Nephron progenitor cell (in vitro differentiated cells): Measurements from ENCODE around the gene NXPH3.

ENCODE experiments used
- DNase-seq: peaks from one replicate; pipeline ENCODE4 v3.0.0; 2021
- H3K27ac Mint-ChIP-seq: 2 replicates; pipeline ENCODE4 v1.8.0; 2021; ENCODE audit warnings: mild to moderate bottlenecking, moderate library complexity, mixed read lengths
- H3K27me3 Mint-ChIP-seq: 2 replicates; pipeline ENCODE4 v1.8.0; 2021; ENCODE audit warnings: mild to moderate bottlenecking, low read depth, mixed read lengths; ENCODE audit not compliant: poor library complexity
- H3K36me3 Mint-ChIP-seq: 2 replicates; pipeline ENCODE4 v1.8.0; 2021; ENCODE audit warnings: low read depth, mixed read lengths
- H3K4me1 Mint-ChIP-seq: 2 replicates; pipeline ENCODE4 v1.8.0; 2021; ENCODE audit warnings: mixed read lengths
- H3K4me3 Mint-ChIP-seq: 2 replicates; pipeline ENCODE4 v1.8.0; 2021; ENCODE audit warnings: mild to moderate bottlenecking, moderate library complexity, mixed read lengths
- H3K9me3 Mint-ChIP-seq: 2 replicates; pipeline ENCODE4 v1.8.0; 2021; ENCODE audit warnings: mild to moderate bottlenecking, moderate library complexity, mixed read lengths
- TF ChIP-seq, protein P1 (sequence below): fragments of 200-600 bp; sonication (generic); IDR thresholded peaks from 2 replicates; pipeline ENCODE4 v1.5.0; 2021; ENCODE audit warnings: antibody characterized with exemption

NXPH3 gene

DNA sequence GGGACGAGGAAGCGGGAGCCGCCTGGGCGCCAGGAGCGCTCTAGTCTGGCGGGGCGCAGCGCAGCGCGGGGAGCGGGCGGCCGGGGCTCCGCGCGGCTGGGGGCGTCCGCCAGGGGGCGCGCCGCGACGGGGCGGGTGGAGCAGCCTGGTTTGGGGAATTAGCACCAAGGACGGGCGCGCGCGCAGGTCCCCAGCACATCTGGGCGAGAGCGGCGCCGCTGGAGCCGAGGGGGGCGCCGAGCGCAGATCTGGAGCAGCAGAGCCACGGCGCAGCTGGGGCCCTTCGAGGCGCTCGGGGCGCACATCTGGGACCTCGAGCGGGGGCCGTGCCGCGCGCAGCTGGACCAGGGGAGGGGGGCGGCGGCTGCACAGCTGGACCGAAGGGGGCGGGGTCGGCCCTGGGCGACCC lies at the start of gene NXPH3:
NXPH3 (plus strand) TSS at position 193 of the 409 bp plus-strand sequence. CDS start 349 bp downstream, outside the sequence.
- TF ChIP-seq, protein P1, sequence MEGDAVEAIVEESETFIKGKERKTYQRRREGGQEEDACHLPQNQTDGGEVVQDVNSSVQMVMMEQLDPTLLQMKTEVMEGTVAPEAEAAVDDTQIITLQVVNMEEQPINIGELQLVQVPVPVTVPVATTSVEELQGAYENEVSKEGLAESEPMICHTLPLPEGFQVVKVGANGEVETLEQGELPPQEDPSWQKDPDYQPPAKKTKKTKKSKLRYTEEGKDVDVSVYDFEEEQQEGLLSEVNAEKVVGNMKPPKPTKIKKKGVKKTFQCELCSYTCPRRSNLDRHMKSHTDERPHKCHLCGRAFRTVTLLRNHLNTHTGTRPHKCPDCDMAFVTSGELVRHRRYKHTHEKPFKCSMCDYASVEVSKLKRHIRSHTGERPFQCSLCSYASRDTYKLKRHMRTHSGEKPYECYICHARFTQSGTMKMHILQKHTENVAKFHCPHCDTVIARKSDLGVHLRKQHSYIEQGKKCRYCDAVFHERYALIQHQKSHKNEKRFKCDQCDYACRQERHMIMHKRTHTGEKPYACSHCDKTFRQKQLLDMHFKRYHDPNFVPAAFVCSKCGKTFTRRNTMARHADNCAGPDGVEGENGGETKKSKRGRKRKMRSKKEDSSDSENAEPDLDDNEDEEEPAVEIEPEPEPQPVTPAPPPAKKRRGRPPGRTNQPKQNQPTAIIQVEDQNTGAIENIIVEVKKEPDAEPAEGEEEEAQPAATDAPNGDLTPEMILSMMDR, result no peak
- DNase-seq, result peak; percentile 82
- Mint-ChIP-seq H3K27me3 (peaks cover 54% of the 10 kb centered on the region), H3K27ac (no peak within 1 kb of the TSS), H3K4me1 (peaks cover 21% of the 10 kb centered on the region), H3K9me3 (no peaks in the 10 kb centered on the region), H3K4me3 (peak within 1 kb of the TSS; percentile 85), H3K36me3 (no peaks in the 10 kb centered on the region)

DNA sequence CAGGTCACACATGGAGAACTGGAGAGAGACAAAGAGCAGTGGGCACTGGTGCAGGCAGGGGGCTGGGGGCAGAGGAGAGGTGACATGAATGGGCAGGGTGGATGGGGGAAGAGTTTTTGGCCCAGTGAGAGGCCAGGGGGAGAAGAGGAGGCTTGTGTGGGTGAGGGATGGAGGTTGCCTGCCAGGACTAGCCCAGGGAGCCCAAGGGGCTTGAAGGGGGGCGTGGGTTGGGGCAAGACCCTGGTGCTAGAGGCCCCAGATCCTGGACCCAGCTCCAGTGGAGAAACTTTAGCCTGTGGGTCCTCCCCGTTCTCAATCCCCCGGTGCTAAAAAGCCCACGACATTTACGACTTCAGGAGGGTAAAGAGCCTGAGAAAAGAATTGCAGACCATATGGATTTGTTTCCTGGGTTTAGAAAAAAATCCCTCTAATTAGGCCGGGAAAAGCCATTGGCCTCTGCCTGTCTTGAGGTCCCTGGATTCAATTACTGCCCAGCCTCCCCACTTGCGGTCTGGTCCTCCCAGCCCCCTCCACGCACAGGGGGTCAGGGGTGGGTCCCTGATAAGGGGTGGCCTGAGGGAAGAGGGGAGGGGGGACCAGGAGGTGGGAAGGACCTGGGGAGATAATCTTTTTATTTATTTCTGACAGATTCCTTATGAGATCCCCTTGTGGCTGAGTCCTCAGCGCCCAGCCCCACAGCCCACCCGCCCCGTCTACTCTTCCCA lies 47.6 kb upstream of the NXPH3 start:
- no peak for DNase-seq
- peaks cover 26% of the 10 kb centered on the region for H3K4me1 Mint-ChIP-seq
- no peak overlapping the region for H3K27ac Mint-ChIP-seq
- peaks cover 17% of the 10 kb centered on the region for H3K27me3 Mint-ChIP-seq
- H3K9me3 Mint-ChIP-seq, result no peaks in the 10 kb centered on the region
- H3K4me3 Mint-ChIP-seq, result no peak overlapping the region
- TF ChIP-seq, protein P1, result no peak
- no peaks in the 10 kb centered on the region for H3K36me3 Mint-ChIP-seq

DNA sequence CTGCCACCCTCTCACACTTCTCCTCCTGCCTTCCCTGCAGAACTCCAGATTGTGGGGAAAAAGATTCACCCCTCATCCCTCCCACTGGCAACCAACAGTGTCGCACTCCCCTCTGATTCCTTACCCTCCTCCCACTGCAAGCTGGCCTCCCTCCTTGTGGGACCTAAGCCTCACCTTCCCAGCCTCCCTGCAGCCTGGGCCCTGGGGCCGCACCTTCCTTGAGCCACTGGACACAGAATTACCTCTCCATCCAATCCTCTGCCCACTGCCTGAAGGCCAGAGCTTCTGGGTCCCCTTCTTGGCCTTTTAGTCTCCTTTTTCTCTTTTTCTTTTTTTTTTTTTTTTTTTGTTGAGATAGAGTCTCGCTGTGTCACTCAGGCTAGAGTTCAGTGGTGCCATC lies 46.7 kb upstream of the NXPH3 start:
- DNase-seq, result no peak
- H3K36me3 Mint-ChIP-seq, result no peaks in the 10 kb centered on the region
- H3K4me1 Mint-ChIP-seq, result peaks cover 26% of the 10 kb centered on the region
- H3K9me3 Mint-ChIP-seq, result no peaks in the 10 kb centered on the region
- peaks cover 17% of the 10 kb centered on the region for H3K27me3 Mint-ChIP-seq
- TF ChIP-seq, protein P1, result no peak
- H3K27ac Mint-ChIP-seq, result peak overlapping the region; percentile 81
- H3K4me3 Mint-ChIP-seq, result no peak overlapping the region

DNA sequence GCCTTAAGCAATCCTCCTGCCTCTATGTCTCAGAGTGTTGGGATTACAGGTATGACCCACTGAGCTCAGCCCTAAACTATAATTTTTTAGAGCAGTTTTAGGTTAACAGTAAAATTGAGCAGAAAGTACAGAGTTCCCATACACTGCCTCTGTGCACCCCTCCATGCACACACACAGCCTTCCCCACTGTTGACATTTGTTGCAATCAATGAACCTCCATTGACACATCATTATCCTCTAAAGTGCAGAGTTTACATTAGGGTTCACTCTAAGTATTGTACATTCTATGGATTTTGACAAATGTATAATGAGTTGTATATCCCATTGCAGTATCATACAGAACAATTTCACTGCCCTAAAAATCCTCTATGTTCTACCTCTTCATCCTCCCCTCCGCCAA lies 45.6 kb upstream of the NXPH3 start:
- no peaks in the 10 kb centered on the region for H3K36me3 Mint-ChIP-seq
- H3K4me3 Mint-ChIP-seq, result no peak overlapping the region
- H3K27ac Mint-ChIP-seq, result no peak overlapping the region
- H3K4me1 Mint-ChIP-seq, result peaks cover 26% of the 10 kb centered on the region
- no peak for DNase-seq
- H3K9me3 Mint-ChIP-seq, result no peaks in the 10 kb centered on the region
- TF ChIP-seq, protein P1, result no peak
- H3K27me3 Mint-ChIP-seq, result peaks cover 17% of the 10 kb centered on the region

DNA sequence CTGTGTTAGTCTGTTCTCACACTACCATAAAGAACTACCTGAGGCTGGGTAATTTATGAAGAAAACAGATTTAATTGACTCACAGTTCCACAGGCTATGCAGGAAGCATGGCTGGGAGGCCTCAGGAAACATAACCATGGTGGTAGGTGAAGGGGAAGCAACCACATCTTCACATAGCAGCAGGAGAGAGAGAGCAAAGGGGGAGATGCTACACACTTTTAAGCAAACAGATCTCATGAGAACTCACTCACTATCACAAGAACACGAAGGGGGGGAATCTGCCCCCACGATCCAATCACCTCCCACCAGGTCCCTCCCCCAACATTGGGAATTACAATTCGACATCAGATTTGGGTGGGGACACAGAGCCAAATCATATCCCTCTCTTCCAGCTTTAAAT lies 31.8 kb upstream of the NXPH3 start:
- DNase-seq, result no peak
- H3K4me1 Mint-ChIP-seq, result peaks cover 45% of the 10 kb centered on the region
- no peak overlapping the region for H3K27ac Mint-ChIP-seq
- peaks cover 14% of the 10 kb centered on the region for H3K9me3 Mint-ChIP-seq
- TF ChIP-seq, protein P1, result no peak
- peaks cover 12% of the 10 kb centered on the region for H3K27me3 Mint-ChIP-seq
- H3K4me3 Mint-ChIP-seq, result no peak overlapping the region
- H3K36me3 Mint-ChIP-seq, result no peaks in the 10 kb centered on the region

DNA sequence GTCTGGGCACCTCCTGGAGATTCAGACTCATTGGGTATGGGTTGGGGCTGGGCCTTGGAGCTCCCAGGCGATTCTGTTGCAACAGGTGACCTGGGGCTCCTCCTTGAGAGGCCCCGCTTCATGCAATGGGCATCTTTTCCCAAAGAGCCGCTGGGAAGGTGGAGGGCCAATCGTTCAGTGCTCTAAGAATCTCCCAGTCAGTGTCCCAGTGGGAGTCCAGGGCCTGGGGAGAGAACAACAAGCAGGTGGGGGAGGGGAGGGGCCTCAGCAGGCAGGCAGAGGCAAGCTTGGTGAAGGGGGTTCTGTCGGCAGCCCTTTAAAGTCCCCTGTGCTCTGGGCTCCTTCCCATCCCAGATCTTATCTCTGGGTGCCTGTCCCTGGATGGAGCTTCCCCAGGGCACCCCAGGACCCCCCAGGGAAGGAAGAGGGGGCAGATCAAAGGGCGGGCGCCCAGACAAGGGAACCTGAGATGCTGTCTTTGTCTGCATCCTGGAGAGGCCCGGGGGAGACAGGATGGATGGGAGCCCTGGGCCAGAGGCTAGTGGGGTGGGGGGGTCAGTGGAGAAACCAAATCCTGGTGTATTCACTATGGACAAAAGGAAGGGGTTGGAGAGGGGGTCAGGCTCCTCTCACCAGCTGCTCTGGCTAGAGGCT lies 30.5 kb upstream of the NXPH3 start:
- Mint-ChIP-seq H3K27me3 (peaks cover 16% of the 10 kb centered on the region), H3K4me1 (peaks cover 57% of the 10 kb centered on the region), H3K9me3 (peaks cover 11% of the 10 kb centered on the region), H3K36me3 (no peaks in the 10 kb centered on the region), H3K27ac (no peak overlapping the region), H3K4me3 (no peak overlapping the region)
- no peak for DNase-seq
- TF ChIP-seq, protein P1, result no peak
